ENCODE measurements around the gene PLEKHD1.

Gene PLEKHD1

GRCh38 chr14:69519204-69520100 is 34.9 kb downstream of the PLEKHD1 start:
- ChIA-PET POLR2A (no interaction called here), CTCF (interaction anchor here (1.1 to 1.2 kb wide), 2 partner anchors 13 to 33 kb away, joined by 3 read pairs; no protein-coding TSS in a partner anchor)
- TF ChIP-seq CTCF (IDR thresholded peaks at IDR 0.05; ENCODE audit: control extremely low read depth, extremely low read depth, low read depth, missing control alignments), result no peak
- no peak for DNase-seq (ENCODE audit: extremely low spot score)

GRCh38 chr14:69522026-69522425 is 37.5 kb downstream of the PLEKHD1 start:
- no peak for DNase-seq (ENCODE audit: extremely low spot score)
- ChIA-PET POLR2A (no interaction called here), CTCF (interaction anchor here (1.4 to 1.6 kb wide), 2 partner anchors 14 to 30 kb away, joined by 3 read pairs; no protein-coding TSS in a partner anchor)
- no peak for TF ChIP-seq CTCF (IDR thresholded peaks at IDR 0.05; ENCODE audit: control extremely low read depth, extremely low read depth, low read depth, missing control alignments)

- ChIA-PET CTCF (interaction anchor here (1.2 kb wide), 1 partner anchor 22 kb away, joined by 4 read pairs; no protein-coding TSS in a partner anchor), POLR2A (no interaction called here)
- TF ChIP-seq CTCF (IDR thresholded peaks at IDR 0.05; ENCODE audit: control extremely low read depth, extremely low read depth, low read depth, missing control alignments), result no peak
- DNase-seq (ENCODE audit: extremely low spot score), result no peak
Observed at GRCh38 chr14:69525896-69526295, 41.4 kb downstream of the PLEKHD1 start.

- TF ChIP-seq CTCF (IDR thresholded peaks at IDR 0.05; ENCODE audit: control extremely low read depth, extremely low read depth, low read depth, missing control alignments), result no peak
- CTCF ChIA-PET, result interaction anchor here (2.8 kb wide), 1 partner anchor 20 kb away, joined by 13 read pairs; no protein-coding TSS in a partner anchor
- POLR2A ChIA-PET, result no interaction called here
- no peak for DNase-seq (ENCODE audit: extremely low spot score)
Observed at GRCh38 chr14:69527635-69528034, 43.1 kb downstream of the PLEKHD1 start.

GRCh38 chr14:69528143-69528542 is 43.6 kb downstream of the PLEKHD1 start:
- TF ChIP-seq CTCF (IDR thresholded peaks at IDR 0.05; ENCODE audit: control extremely low read depth, extremely low read depth, low read depth, missing control alignments), result no peak
- POLR2A ChIA-PET, result no interaction called here
- no peak for DNase-seq (ENCODE audit: extremely low spot score)
- CTCF ChIA-PET, result interaction anchor here (0.8 to 2.8 kb wide), 2 partner anchors 19 to 56 kb away, joined by 3 to 13 read pairs; no protein-coding TSS in a partner anchor

- POLR2A ChIA-PET, result no interaction called here
- DNase-seq (ENCODE audit: extremely low spot score), result no peak
- CTCF ChIA-PET, result interaction anchor here (0.8 to 2.8 kb wide), 3 partner anchors 14 to 56 kb away, joined by 3 to 13 read pairs (median 5); no protein-coding TSS in a partner anchor
- no peak for TF ChIP-seq CTCF (IDR thresholded peaks at IDR 0.05; ENCODE audit: control extremely low read depth, extremely low read depth, low read depth, missing control alignments)
Observed at GRCh38 chr14:69528930-69529329, 44.4 kb downstream of the PLEKHD1 start.

Data from GM10248 (cell line).